HCT116 (cell line): ENCODE measurements around the gene RCC2.

Experiments used
- CBX3 ChIP-seq: IDR thresholded peaks from 2 replicates; pipeline ENCODE4 v1.6.1; 2012; ENCODE audit warnings: low read depth
- RAD21 ChIP-seq: IDR thresholded peaks from 2 replicates; pipeline ENCODE4 v1.6.1; 2012; ENCODE audit warnings: low read depth, mild to moderate bottlenecking
- YY1 ChIP-seq: IDR thresholded peaks from 2 replicates; pipeline ENCODE4 v1.6.1; 2011; ENCODE audit warnings: low read length, low read depth, moderate library complexity, mild to moderate bottlenecking; ENCODE audit not compliant: insufficient replicate concordance; ENCODE audit errors: extremely low read depth
- TF ChIP-seq, protein P1 (sequence below), 3 experiments: fragments of 200-600 bp in 1 of 3; sonication (generic) in 1 of 3; IDR thresholded peaks in 2 of 3; conservative IDR thresholded peaks in 1 of 3; 2 replicates each; pipeline ENCODE4 v1.5.1; 2012 to 2017; ENCODE audit warnings: low read depth in 2 of 3, low read length in 2 of 3, antibody characterized with exemption in 1 of 3, borderline replicate concordance in 1 of 3, control low read depth in 1 of 3, mild to moderate bottlenecking in 1 of 3, mixed read lengths in 1 of 3, mixed run types in 1 of 3, moderate library complexity in 1 of 3; ENCODE audit not compliant: insufficient read depth in 1 of 3
- TF ChIP-seq, protein P2 (sequence below): IDR thresholded peaks from 2 replicates; pipeline ENCODE4 v1.6.1; 2012; ENCODE audit warnings: low read depth
- TF ChIP-seq, protein P3 (sequence below): IDR thresholded peaks from 2 replicates; pipeline ENCODE4 v1.6.1; 2011; ENCODE audit warnings: mild to moderate bottlenecking, low read length, moderate library complexity; ENCODE audit not compliant: insufficient replicate concordance; ENCODE audit errors: extremely low read depth
- TF ChIP-seq, protein P4 (sequence below): IDR thresholded peaks from 2 replicates; pipeline ENCODE4 v1.6.1; 2012

DNA sequence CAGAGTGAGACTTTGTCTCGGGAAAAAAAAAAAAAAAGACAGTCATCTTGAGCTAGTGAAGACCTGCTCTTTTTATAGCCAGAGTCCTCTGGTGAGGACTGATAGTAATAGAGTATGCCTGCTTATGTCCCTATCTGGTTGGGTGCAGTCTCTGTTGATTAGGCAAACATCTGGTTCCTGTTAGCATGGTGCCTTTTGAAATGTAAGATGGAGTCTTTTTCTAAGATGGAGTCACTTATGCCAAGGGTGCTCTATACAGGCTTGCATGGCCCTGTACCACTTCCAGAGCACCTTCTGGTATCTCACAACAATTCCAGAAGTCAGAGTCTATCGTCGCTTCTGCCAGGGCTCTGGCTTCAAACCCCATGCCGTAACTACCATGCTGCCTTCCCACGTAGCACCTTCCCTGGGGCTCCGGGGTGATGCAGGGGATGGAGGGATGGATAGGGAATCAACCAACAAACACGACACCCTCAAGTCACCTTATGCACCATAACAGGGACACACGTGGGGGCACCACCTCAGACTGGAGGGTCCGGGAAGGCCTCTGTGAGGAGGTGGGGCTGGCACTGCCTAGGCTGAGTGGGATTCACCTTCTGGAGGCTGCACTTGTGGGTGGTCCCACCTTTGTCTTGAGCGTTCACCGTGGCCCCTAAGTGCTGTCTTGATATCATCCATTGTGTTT, 79.1 kb downstream of the RCC2 start:
- TF ChIP-seq, protein P1, sequence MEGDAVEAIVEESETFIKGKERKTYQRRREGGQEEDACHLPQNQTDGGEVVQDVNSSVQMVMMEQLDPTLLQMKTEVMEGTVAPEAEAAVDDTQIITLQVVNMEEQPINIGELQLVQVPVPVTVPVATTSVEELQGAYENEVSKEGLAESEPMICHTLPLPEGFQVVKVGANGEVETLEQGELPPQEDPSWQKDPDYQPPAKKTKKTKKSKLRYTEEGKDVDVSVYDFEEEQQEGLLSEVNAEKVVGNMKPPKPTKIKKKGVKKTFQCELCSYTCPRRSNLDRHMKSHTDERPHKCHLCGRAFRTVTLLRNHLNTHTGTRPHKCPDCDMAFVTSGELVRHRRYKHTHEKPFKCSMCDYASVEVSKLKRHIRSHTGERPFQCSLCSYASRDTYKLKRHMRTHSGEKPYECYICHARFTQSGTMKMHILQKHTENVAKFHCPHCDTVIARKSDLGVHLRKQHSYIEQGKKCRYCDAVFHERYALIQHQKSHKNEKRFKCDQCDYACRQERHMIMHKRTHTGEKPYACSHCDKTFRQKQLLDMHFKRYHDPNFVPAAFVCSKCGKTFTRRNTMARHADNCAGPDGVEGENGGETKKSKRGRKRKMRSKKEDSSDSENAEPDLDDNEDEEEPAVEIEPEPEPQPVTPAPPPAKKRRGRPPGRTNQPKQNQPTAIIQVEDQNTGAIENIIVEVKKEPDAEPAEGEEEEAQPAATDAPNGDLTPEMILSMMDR (IDR thresholded peaks at IDR 0.05 in 2 of 3, conservative IDR thresholded peaks at IDR 0.05 in 1 of 3; ENCODE audit: borderline replicate concordance in 1 of 3, insufficient read depth in 1 of 3, low read depth in 2 of 3, low read length in 2 of 3) = no peak
- TF ChIP-seq RAD21 (no peak), CBX3 (no peak), YY1 (no peak)
- TF ChIP-seq, protein P2, sequence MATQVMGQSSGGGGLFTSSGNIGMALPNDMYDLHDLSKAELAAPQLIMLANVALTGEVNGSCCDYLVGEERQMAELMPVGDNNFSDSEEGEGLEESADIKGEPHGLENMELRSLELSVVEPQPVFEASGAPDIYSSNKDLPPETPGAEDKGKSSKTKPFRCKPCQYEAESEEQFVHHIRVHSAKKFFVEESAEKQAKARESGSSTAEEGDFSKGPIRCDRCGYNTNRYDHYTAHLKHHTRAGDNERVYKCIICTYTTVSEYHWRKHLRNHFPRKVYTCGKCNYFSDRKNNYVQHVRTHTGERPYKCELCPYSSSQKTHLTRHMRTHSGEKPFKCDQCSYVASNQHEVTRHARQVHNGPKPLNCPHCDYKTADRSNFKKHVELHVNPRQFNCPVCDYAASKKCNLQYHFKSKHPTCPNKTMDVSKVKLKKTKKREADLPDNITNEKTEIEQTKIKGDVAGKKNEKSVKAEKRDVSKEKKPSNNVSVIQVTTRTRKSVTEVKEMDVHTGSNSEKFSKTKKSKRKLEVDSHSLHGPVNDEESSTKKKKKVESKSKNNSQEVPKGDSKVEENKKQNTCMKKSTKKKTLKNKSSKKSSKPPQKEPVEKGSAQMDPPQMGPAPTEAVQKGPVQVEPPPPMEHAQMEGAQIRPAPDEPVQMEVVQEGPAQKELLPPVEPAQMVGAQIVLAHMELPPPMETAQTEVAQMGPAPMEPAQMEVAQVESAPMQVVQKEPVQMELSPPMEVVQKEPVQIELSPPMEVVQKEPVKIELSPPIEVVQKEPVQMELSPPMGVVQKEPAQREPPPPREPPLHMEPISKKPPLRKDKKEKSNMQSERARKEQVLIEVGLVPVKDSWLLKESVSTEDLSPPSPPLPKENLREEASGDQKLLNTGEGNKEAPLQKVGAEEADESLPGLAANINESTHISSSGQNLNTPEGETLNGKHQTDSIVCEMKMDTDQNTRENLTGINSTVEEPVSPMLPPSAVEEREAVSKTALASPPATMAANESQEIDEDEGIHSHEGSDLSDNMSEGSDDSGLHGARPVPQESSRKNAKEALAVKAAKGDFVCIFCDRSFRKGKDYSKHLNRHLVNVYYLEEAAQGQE = no peak
- TF ChIP-seq, protein P3, sequence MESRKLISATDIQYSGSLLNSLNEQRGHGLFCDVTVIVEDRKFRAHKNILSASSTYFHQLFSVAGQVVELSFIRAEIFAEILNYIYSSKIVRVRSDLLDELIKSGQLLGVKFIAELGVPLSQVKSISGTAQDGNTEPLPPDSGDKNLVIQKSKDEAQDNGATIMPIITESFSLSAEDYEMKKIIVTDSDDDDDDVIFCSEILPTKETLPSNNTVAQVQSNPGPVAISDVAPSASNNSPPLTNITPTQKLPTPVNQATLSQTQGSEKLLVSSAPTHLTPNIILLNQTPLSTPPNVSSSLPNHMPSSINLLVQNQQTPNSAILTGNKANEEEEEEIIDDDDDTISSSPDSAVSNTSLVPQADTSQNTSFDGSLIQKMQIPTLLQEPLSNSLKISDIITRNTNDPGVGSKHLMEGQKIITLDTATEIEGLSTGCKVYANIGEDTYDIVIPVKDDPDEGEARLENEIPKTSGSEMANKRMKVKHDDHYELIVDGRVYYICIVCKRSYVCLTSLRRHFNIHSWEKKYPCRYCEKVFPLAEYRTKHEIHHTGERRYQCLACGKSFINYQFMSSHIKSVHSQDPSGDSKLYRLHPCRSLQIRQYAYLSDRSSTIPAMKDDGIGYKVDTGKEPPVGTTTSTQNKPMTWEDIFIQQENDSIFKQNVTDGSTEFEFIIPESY = no peak
- TF ChIP-seq, protein P4, sequence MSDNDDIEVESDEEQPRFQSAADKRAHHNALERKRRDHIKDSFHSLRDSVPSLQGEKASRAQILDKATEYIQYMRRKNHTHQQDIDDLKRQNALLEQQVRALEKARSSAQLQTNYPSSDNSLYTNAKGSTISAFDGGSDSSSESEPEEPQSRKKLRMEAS = no peak
